ENCODE measurements around the gene AHNAK2. TPM values are rescaled to one million over a fixed set of nuclear protein-coding genes. Genes with fewer than 3 reads are reported as not detected.

Gene AHNAK2
- total RNA-seq, 4 donors from 2014 or later = 44.9 to 175 (median 71.7) TPM

DNA sequence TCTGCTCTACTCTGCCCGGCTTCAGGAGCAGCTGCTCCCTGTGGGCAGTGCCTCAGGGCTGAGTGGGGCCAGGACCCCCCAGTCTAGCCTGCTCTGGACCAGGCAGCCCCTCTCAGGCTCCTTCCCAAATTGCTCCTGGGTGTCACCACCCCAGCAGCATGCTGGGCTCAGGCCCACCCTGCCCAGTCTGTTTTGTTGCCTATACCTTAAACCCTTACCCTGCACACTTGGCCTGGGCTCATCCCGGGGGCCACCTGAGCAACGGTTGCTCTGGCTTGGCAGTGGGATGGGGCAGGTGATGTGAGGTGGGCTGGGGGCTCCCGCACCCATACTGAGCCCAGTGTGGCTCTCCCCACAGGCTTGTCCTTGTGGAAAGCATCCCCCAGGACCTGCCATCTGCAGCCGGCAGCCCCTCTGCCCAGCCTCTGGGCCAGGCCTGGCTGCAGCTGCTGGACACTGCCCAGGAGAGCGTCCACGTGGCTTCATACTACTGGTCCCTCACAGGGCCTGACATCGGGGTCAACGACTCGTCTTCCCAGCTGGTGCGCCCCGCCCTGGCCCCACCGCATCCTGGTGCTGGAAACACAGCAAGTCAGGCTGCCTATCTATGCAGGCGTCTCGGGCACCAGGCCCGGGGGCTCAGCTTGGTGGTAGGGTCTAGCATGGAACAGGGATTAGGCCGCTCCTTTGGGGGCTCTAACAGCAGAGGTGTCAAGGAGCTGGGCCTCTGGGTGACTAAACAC lies 49.6 kb downstream of the AHNAK2 start:
- Histone ChIP-seq H3K4me3 (no peak overlapping the region), H3K27ac (no peak overlapping the region), H3K27me3 (no peaks in the 10 kb centered on the region), H3K36me3 (no peaks in the 10 kb centered on the region), H3K4me1 (no peaks in the 10 kb centered on the region), H3K9me3 (no peaks in the 10 kb centered on the region)
- intact Hi-C loops (cut with DNase I; ENCODE audit: low total_unique reads) = no loop called here
- no peak for DNase-seq
- no peak for TF ChIP-seq POLR2A (IDR thresholded peaks at IDR 0.05)
- TF ChIP-seq, protein P1, sequence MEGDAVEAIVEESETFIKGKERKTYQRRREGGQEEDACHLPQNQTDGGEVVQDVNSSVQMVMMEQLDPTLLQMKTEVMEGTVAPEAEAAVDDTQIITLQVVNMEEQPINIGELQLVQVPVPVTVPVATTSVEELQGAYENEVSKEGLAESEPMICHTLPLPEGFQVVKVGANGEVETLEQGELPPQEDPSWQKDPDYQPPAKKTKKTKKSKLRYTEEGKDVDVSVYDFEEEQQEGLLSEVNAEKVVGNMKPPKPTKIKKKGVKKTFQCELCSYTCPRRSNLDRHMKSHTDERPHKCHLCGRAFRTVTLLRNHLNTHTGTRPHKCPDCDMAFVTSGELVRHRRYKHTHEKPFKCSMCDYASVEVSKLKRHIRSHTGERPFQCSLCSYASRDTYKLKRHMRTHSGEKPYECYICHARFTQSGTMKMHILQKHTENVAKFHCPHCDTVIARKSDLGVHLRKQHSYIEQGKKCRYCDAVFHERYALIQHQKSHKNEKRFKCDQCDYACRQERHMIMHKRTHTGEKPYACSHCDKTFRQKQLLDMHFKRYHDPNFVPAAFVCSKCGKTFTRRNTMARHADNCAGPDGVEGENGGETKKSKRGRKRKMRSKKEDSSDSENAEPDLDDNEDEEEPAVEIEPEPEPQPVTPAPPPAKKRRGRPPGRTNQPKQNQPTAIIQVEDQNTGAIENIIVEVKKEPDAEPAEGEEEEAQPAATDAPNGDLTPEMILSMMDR (IDR thresholded peaks at IDR 0.05) = no peak

DNA sequence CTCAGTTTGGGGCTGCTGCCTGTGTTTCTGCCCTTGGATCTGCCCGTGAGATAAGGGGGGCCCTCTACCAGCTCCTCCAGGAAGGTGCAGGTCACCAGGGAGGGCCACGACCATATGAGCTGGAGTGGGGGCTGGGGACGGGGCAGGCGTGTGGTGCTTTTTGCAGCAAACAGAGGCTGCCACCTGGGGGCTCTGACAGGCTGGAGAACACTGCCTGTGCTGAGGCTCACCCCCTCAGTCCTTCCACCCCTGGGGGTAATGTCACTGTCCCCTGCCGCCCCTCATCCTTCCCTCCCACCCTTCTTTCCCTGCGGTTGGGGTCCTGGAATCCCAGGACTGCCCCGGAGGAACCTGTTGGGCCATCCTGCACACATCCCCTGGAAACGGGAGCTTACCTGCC lies 50.3 kb downstream of the AHNAK2 start:
- H3K36me3 ChIP-seq = no peaks in the 10 kb centered on the region
- intact Hi-C loops (cut with DNase I; ENCODE audit: low total_unique reads) = no loop called here
- TF ChIP-seq, protein P1 (IDR thresholded peaks at IDR 0.05) = no peak
- no peak for TF ChIP-seq POLR2A (IDR thresholded peaks at IDR 0.05)
- no peak overlapping the region for H3K27ac ChIP-seq
- H3K9me3 ChIP-seq = no peaks in the 10 kb centered on the region
- DNase-seq = no peak
- no peaks in the 10 kb centered on the region for H3K27me3 ChIP-seq
- H3K4me1 ChIP-seq = no peaks in the 10 kb centered on the region
- H3K4me3 ChIP-seq = no peak overlapping the region

DNA sequence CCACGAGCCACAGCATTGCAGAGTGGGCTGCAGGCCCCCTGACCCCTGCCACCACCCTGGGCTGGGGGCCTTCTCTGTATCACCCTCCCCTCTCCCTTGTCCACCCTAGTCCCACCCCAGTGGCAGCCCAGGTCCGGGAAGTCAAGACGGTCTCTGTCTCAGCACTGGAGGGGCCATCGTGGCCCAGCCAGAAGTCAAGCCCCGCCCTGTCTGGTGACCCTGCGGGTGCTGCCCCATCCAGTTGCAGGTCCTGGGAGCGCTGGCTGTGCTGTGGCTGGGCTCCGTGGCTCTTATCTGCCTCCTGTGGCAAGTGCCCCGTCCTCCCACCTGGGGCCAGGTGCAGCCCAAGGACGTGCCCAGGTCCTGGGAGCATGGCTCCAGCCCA lies 50.8 kb downstream of the AHNAK2 start:
- no peaks in the 10 kb centered on the region for H3K27me3 ChIP-seq
- intact Hi-C loops (cut with DNase I; ENCODE audit: low total_unique reads) = no loop called here

DNA sequence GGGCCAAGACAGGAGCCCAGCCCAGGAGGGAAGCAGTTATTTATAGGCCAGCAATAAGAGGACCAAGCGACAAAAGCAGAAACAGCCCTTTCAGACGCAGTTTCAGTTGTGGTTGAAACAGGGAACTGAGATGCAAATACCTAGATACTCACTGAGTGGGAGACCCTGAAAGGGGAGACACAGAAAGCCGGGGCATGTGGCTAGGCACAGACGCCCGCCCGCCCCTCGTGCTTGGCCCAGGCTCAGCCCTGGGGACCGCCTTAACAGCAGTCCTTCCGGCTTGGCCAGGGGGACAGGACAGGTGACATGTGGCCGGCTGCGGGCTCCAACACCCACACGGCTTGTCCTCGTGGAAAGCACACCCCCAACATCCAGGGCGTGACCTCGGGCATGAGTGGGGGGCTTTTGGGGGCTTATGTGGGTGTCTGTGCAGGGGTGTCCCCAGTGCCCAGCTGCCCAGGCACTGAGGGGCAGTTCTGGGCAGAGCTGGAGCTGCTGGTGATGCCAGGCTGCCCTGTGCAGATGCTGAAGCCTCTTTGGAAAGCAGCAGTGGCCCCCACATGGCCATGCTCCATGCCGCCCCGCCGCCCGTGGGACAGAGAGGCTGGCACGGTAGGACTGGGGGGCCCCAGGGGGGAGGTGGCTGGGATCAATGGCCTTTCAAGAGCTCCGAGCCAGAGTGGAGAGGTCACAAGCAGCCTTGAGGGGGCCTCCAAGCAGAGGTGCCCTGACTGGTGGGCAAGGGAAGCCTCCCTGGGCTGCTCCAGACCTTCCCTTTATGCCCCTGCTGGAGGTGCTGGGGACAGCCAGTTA lies 51.3 kb downstream of the AHNAK2 start:
- Histone ChIP-seq H3K4me3 (no peak overlapping the region), H3K36me3 (no peaks in the 10 kb centered on the region), H3K27me3 (no peaks in the 10 kb centered on the region), H3K9me3 (no peaks in the 10 kb centered on the region), H3K4me1 (no peaks in the 10 kb centered on the region), H3K27ac (no peak overlapping the region)
- TF ChIP-seq, protein P1 (IDR thresholded peaks at IDR 0.05) = no peak
- no peak for TF ChIP-seq POLR2A (IDR thresholded peaks at IDR 0.05)
- intact Hi-C loops (cut with DNase I; ENCODE audit: low total_unique reads) = no loop called here
- no peak for DNase-seq

More for the DNA sequence above, 50.8 kb downstream of the AHNAK2 start:
- Histone ChIP-seq H3K27ac (no peak overlapping the region), H3K36me3 (no peaks in the 10 kb centered on the region), H3K4me3 (no peak overlapping the region), H3K9me3 (no peaks in the 10 kb centered on the region), H3K4me1 (no peaks in the 10 kb centered on the region)
- DNase-seq = no peak
- no peak for TF ChIP-seq POLR2A (IDR thresholded peaks at IDR 0.05)
- TF ChIP-seq, protein P1 (IDR thresholded peaks at IDR 0.05) = no peak
